Left lung (tissue), 10 donors: ENCODE results near the gene NME7. TPM values are rescaled to one million over a fixed set of nuclear protein-coding genes. Genes with fewer than 3 reads are reported as not detected.

Experiments used
- ATAC-seq: fragments of 200-7000 bp; cut with Tn5 transposase; one replicate; pipeline ENCODE4 v1.9.1; 2020; ENCODE audit warnings: moderate library complexity
- DNase-seq, 4 donors: peaks; one replicate each; pipeline ENCODE4 v3.0.0-alpha.2; 2013 to 2020
- H3K27ac ChIP-seq, 2 donors: fragments of 200-600 bp; sonication (generic) in 1 of 2; one replicate each; pipeline versions ENCODE4 v1.5.0 to v1.8.0; 2020 to 2021
- H3K27me3 ChIP-seq, 2 donors: fragments of 200-600 bp; sonication (generic) in 1 of 2; one replicate each; pipeline versions ENCODE4 v1.5.0 to v1.8.0; 2020 to 2021
- H3K36me3 ChIP-seq, 2 donors: fragments of 200-600 bp; sonication (generic) in 1 of 2; one replicate each; pipeline versions ENCODE4 v1.5.0 to v1.8.0; 2020 to 2021
- H3K4me1 ChIP-seq, 2 donors: fragments of 200-600 bp; one replicate each; pipeline ENCODE4 v1.8.0; 2021
- H3K4me3 ChIP-seq, 2 donors: fragments of 200-600 bp; sonication (generic) in 1 of 2; one replicate each; pipeline versions ENCODE4 v1.5.0 to v1.8.0; 2020 to 2021; ENCODE audit warnings: mild to moderate bottlenecking in 1 of 2
- H3K9me3 ChIP-seq, 2 donors: fragments of 200-600 bp; sonication (generic) in 1 of 2; one replicate each; pipeline versions ENCODE4 v1.5.0 to v1.8.0; 2020 to 2021
- CTCF ChIP-seq, 2 donors: fragments of 200-600 bp; sonication (generic) in 1 of 2; IDR thresholded peaks; one replicate each; pipeline versions ENCODE4 v1.5.0 to v1.8.0; 2021; ENCODE audit warnings: antibody characterized with exemption in 2 of 2
- intact Hi-C, 2 donors: fragments of 100-400 bp; cut with DNase I; formaldehyde crosslinking; loops; one replicate each; pipeline versions ENCODE4 v1.11.2 to v1.14.2; 2022
- polyA plus RNA-seq, 6 donors: library from polyadenylated mRNA; unstranded; fragments of 120-200 nt; gene quantifications; one replicate each; pipeline ENCODE4 v1.2.1, GENCODE V29; 2013; ENCODE audit not compliant: insufficient read length in 6 of 6
- total RNA-seq, 2 donors: library from RNA; stranded (reverse); fragmentation: NEBNext Ultra II Directional; extraction: Animal tissue kit (Norgen Biotek cat#: 25700); gene quantifications; one replicate each; pipeline ENCODE4 v1.2.1, GENCODE V29; 2021
- donor health status: DM: no; HTN: yes; CAD: no.
- donor health status: DM: no; HTN: no; CAD: no.

The NME7 gene
- total and polyA plus RNA-seq, 8 donors = 13.6 to 77.6 (median 59.3) TPM

- intact Hi-C loops = no loop called here
- H3K27ac ChIP-seq = no peak overlapping the region
- peaks cover 0 to 33% of the 10 kb centered on the region in 2 donors for H3K36me3 ChIP-seq
- peaks cover 9 to 42% of the 10 kb centered on the region in 2 donors for H3K4me1 ChIP-seq
- H3K27me3 ChIP-seq = no peaks in the 10 kb centered on the region
- H3K9me3 ChIP-seq = no peaks in the 10 kb centered on the region
- no peak overlapping the region for H3K4me3 ChIP-seq
- TF ChIP-seq CTCF (IDR thresholded peaks at IDR 0.05) = no peak
- no peak for ATAC-seq
- DNase-seq = no peak
Observed at GRCh38 chr1:169371404-169371803, 3.8 kb upstream of the NME7 start.

DNA sequence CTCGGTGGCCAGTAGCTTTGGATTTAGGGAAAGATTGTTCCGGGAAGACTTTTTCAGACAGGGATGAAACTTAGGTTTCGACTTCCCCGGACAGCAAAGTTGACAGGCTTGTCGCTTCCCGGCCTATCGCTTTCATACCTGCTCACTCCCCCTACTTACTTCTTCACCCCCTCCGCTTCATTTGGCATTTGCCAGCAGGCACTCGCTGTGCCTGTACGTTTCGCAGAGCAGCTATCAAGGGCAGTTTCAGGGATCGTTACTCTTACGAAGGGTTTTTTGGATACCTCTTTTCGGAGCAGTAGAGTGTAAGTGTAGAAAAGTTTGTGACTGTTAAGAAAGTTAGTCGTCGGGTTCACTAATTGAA, 791 bp upstream of the NME7 start:
- H3K27me3 ChIP-seq = no peaks in the 10 kb centered on the region
- H3K4me1 ChIP-seq = peaks cover 9 to 45% of the 10 kb centered on the region in 2 donors
- no peaks in the 10 kb centered on the region for H3K9me3 ChIP-seq
- peaks cover 0 to 22% of the 10 kb centered on the region in 2 donors for H3K36me3 ChIP-seq
- H3K27ac ChIP-seq = peak overlapping the region; percentile 76 to 90
- no peak for TF ChIP-seq CTCF (IDR thresholded peaks at IDR 0.05)
- ATAC-seq (peak; percentile 27), DNase-seq (peak in 1 of 4 donors; percentile 23)
- H3K4me3 ChIP-seq = peak overlapping the region; percentile 54 to 80
- intact Hi-C loops = no loop called here

DNA sequence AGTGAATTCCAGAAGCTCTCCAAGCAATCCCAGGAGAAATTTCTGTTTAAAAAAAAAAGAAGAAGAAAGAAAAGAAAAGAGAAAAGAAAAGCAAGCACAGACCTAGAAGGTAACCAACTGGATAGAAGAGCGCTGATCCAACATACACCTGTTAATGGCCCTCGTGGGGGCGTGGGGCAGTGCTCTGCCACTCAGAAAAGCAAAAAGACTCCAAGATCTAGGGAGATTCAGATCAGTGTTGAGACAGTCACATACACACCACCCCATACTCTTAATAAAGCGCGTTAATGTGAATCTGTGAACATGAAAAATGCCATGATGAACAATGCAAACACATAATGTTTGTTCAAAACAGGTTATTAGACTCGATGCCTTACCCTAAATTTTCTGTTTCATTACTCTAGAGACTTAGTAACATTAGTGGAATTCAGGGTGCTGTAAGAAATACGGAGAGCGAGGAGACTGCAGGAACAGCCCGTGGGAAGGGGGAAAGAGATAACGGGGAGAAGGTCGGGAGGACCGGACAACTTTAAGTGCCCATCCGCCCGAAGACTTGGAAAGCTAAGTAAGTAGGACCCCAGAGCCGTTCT, 406 bp downstream of the NME7 start:
- H3K36me3 ChIP-seq = peaks cover 0 to 19% of the 10 kb centered on the region in 2 donors
- no peaks in the 10 kb centered on the region for H3K27me3 ChIP-seq
- no peak for DNase-seq
- peak overlapping the region; percentile 54 to 80 for H3K4me3 ChIP-seq
- TF ChIP-seq CTCF (IDR thresholded peaks at IDR 0.05) = no peak
- no peak for ATAC-seq
- peaks cover 9 to 45% of the 10 kb centered on the region in 2 donors for H3K4me1 ChIP-seq
- H3K9me3 ChIP-seq = no peaks in the 10 kb centered on the region
- intact Hi-C loops = no loop called here
- peak overlapping the region; percentile 76 to 90 for H3K27ac ChIP-seq

DNA sequence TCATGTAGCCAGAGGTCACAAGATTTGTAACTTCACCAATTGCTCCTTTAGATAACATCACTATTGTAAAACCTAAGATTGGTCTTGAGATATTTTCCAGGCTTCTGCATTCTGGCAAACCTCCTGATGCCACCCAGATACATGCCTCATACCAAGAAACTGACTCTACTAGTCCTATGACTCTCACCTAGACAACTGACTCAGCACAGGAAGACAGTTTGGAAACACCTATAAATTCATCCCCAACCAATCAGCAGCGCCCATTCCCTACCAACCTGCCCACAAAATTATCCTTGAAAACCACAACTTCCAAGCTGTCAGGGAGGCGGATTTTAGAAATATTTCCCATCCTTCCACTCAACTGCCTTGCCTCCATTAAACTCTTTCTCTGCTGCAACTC, 2.6 kb downstream of the NME7 start:
- TF ChIP-seq CTCF (IDR thresholded peaks at IDR 0.05) = no peak
- peaks cover 0 to 2% of the 10 kb centered on the region in 2 donors for H3K36me3 ChIP-seq
- no peaks in the 10 kb centered on the region for H3K27me3 ChIP-seq
- no peaks in the 10 kb centered on the region for H3K9me3 ChIP-seq
- DNase-seq (no peak), ATAC-seq (no peak)
- H3K4me3 ChIP-seq = no peak overlapping the region
- intact Hi-C loops = no loop called here
- H3K4me1 ChIP-seq = peaks cover 9 to 25% of the 10 kb centered on the region in 2 donors
- no peak overlapping the region for H3K27ac ChIP-seq

- no peaks in the 10 kb centered on the region for H3K27me3 ChIP-seq
- no peaks in the 10 kb centered on the region for H3K9me3 ChIP-seq
- intact Hi-C loops = no loop called here
- no peak overlapping the region for H3K4me3 ChIP-seq
- H3K4me1 ChIP-seq = peaks cover 0 to 12% of the 10 kb centered on the region in 2 donors
- no peak overlapping the region for H3K27ac ChIP-seq
- no peak for ATAC-seq
- no peak for DNase-seq
- no peak for TF ChIP-seq CTCF (IDR thresholded peaks at IDR 0.05)
- no peaks in the 10 kb centered on the region for H3K36me3 ChIP-seq
Observed at GRCh38 chr1:169363046-169363730, 4.4 kb downstream of the NME7 start.
